ENCODE results near the gene RCN1.
A peak's percentile ranks its signal among the peaks of the same experiment; 100 is the strongest.

The RCN1 gene

DNA sequence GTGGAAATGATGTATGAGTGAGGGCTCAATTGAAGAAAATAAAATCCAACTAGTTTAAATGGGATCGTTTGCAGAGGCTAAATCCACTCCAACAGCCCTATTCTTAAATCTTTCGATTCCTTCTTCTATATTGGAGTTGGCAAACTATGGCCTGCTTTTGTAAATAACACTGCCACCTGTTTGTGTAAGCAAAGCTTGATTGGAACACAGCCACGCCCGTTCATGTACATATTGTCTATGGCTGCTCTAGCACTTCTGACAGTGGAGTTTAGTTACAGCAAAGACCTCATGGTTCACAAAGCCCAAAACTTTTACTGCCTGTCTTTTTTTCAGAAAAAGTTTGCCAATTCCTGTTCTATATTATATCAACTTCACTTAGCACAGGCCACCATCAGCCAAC, 40.6 kb upstream of the RCN1 start:
- TF ChIP-seq FOXA1 (IDR thresholded peaks at IDR 0.05), result no peak
- no peak for TF ChIP-seq ELF4 (IDR thresholded peaks at IDR 0.05)
- TF ChIP-seq CTBP1 (IDR thresholded peaks at IDR 0.05; ENCODE audit: borderline replicate concordance), result no peak
- no peak for TF ChIP-seq SP1 (IDR thresholded peaks at IDR 0.05)
- ChIA-PET CTCF (interaction anchor here (0.6 to 1.2 kb wide), 3 partner anchors 100 to 633 kb away, joined by 3 read pairs; no protein-coding TSS in a partner anchor), POLR2A (no interaction called here)
- no peak for DNase-seq (ENCODE audit: extremely low spot score)

- peak; percentile 73 for DNase-seq (ENCODE audit: extremely low spot score)
- CTCF ChIA-PET, result interaction anchor here (0.6 to 2.6 kb wide), 11 partner anchors 9 to 124 kb away, joined by 3 to 25 read pairs (median 4); no protein-coding TSS in a partner anchor
- TF ChIP-seq SP1 (IDR thresholded peaks at IDR 0.05) (no peak), L3MBTL2 (conservative IDR thresholded peaks at IDR 0.05) (no peak), PKNOX1 (IDR thresholded peaks at IDR 0.05) (no peak), NFRKB (IDR thresholded peaks at IDR 0.05) (no peak), FOXA1 (IDR thresholded peaks at IDR 0.05) (no peak)
- POLR2A ChIA-PET, result no interaction called here
Observed at GRCh38 chr11:32052215-32052614, 38.7 kb upstream of the RCN1 start.

DNA sequence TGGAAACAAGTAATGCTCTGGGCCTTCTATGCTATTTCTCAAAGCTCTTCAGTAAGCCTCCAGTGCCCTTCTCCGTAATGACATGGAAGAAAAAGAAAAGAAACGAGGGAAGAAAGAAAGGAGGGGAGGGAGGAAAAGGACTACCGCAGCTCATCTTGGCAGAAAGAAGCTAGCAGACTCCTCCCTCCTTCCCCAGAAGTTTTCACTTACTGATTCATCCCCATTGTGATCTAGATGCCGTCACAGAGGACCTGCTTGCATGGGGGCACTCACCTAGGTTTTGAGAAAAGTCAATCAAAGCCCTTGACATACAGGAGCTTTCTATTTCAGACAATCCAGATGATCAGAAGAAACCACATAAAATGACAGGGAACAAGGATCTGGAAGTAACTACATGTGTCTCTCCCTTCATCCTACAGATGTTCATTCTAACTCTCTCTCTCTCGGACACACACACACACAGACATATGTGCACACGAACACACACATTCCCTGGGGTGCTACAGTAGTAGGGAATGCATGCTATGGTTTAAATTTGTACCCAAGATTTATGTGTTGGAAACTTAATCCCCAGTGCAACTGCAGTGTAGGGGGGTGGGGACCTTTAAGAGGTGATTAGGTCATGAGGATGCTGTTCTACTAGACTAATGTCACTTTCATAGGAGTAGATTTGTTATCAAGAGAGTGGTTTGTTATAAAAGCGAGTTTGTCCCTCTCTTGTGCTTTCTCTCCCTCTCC, 37.6 kb upstream of the RCN1 start:
- POLR2A ChIA-PET, result no interaction called here
- CTCF ChIA-PET, result interaction anchor here (1.3 to 2.6 kb wide), 5 partner anchors 10 to 123 kb away, joined by 4 to 25 read pairs (median 5); no protein-coding TSS in a partner anchor

GRCh38 chr11:32055861-32056260, 35.0 kb upstream of the RCN1 start:
- no peak for TF ChIP-seq ARNT (IDR thresholded peaks at IDR 0.05)
- TF ChIP-seq FOXM1 (IDR thresholded peaks at IDR 0.05; ENCODE audit: borderline replicate concordance), result no peak
- no peak for TF ChIP-seq FOXA1 (IDR thresholded peaks at IDR 0.05)
- TF ChIP-seq FOXK2 (IDR thresholded peaks at IDR 0.05), result no peak
- TF ChIP-seq ZNF384 (IDR thresholded peaks at IDR 0.05), result no peak
- no peak for TF ChIP-seq ELF4 (IDR thresholded peaks at IDR 0.05)
- no peak for TF ChIP-seq PKNOX1 (IDR thresholded peaks at IDR 0.05)
- no peak for TF ChIP-seq L3MBTL2 (conservative IDR thresholded peaks at IDR 0.05)
- no peak for TF ChIP-seq TARDBP (IDR thresholded peaks at IDR 0.05)
- no peak for TF ChIP-seq SUZ12 (IDR thresholded peaks at IDR 0.05)
- no peak for TF ChIP-seq LEF1 (IDR thresholded peaks at IDR 0.05; ENCODE audit: borderline replicate concordance)
- TF ChIP-seq NFRKB (IDR thresholded peaks at IDR 0.05), result no peak
- no peak for TF ChIP-seq CTBP1 (IDR thresholded peaks at IDR 0.05; ENCODE audit: borderline replicate concordance)
- TF ChIP-seq HDGF (IDR thresholded peaks at IDR 0.05; ENCODE audit: borderline replicate concordance), result no peak
- TF ChIP-seq BHLHE40 (IDR thresholded peaks at IDR 0.05; ENCODE audit: borderline replicate concordance), result no peak
- DNase-seq (ENCODE audit: extremely low spot score), result no peak
- ChIA-PET CTCF (interaction anchor here (0.7 kb wide), 1 partner anchor 207 kb away, joined by 3 read pairs; no protein-coding TSS in a partner anchor), POLR2A (no interaction called here)

More for the DNA sequence above, 37.6 kb upstream of the RCN1 start:
- TF ChIP-seq FOXM1 (IDR thresholded peaks at IDR 0.05; ENCODE audit: borderline replicate concordance) (no peak), CTBP1 (IDR thresholded peaks at IDR 0.05; ENCODE audit: borderline replicate concordance) (no peak), SUZ12 (IDR thresholded peaks at IDR 0.05) (no peak), FOXA1 (IDR thresholded peaks at IDR 0.05) (no peak), HDGF (IDR thresholded peaks at IDR 0.05; ENCODE audit: borderline replicate concordance) (no peak), FOXK2 (IDR thresholded peaks at IDR 0.05) (no peak), LEF1 (IDR thresholded peaks at IDR 0.05; ENCODE audit: borderline replicate concordance) (no peak), NFRKB (IDR thresholded peaks at IDR 0.05) (no peak), SP1 (IDR thresholded peaks at IDR 0.05) (no peak), L3MBTL2 (conservative IDR thresholded peaks at IDR 0.05) (no peak), PKNOX1 (IDR thresholded peaks at IDR 0.05) (no peak), ELF4 (IDR thresholded peaks at IDR 0.05) (no peak), TARDBP (IDR thresholded peaks at IDR 0.05) (no peak), ZNF384 (IDR thresholded peaks at IDR 0.05) (no peak)
- DNase-seq (ENCODE audit: extremely low spot score), result no peak

GRCh38 chr11:32056438-32056837, 34.4 kb upstream of the RCN1 start:
- TF ChIP-seq SP1 (IDR thresholded peaks at IDR 0.05) (no peak), PKNOX1 (IDR thresholded peaks at IDR 0.05) (no peak), SUZ12 (IDR thresholded peaks at IDR 0.05) (no peak), FOXK2 (IDR thresholded peaks at IDR 0.05) (no peak), ZNF384 (IDR thresholded peaks at IDR 0.05) (no peak), NFRKB (IDR thresholded peaks at IDR 0.05) (no peak), L3MBTL2 (conservative IDR thresholded peaks at IDR 0.05) (no peak), ARNT (IDR thresholded peaks at IDR 0.05) (no peak), ELF4 (IDR thresholded peaks at IDR 0.05) (no peak), FOXM1 (IDR thresholded peaks at IDR 0.05; ENCODE audit: borderline replicate concordance) (no peak), HDGF (IDR thresholded peaks at IDR 0.05; ENCODE audit: borderline replicate concordance) (no peak)
- CTCF ChIA-PET, result interaction anchor here (0.6 kb wide), 1 partner anchor 80 kb away, joined by 3 read pairs; no protein-coding TSS in a partner anchor
- no peak for DNase-seq (ENCODE audit: extremely low spot score)
- POLR2A ChIA-PET, result no interaction called here

Data from HEK293T (cell line).